PC-3 (cell line): ENCODE data around the gene ABCA12.

ENCODE experiments used
- EZH2 ChIP-seq: fragments of 300-600 bp; sonication (generic); IDR thresholded peaks from one replicate; pipeline ENCODE4 v1.6.1; 2017; ENCODE audit warnings: antibody characterized with exemption, mild to moderate bottlenecking, low read length; ENCODE audit not compliant: unreplicated experiment
- EZH2phosphoT487 ChIP-seq: fragments of 300-600 bp; sonication (generic); IDR thresholded peaks from 2 replicates; pipeline ENCODE4 v1.6.1; 2018; ENCODE audit warnings: mild to moderate bottlenecking, antibody characterized with exemption, low read length, borderline replicate concordance
- TF ChIP-seq, protein P1 (sequence below): fragments of 300-600 bp; sonication (generic); conservative IDR thresholded peaks from 2 replicates; pipeline ENCODE4 v1.5.1; 2017; ENCODE audit warnings: antibody characterized with exemption, low read depth, mild to moderate bottlenecking, low read length

DNA sequence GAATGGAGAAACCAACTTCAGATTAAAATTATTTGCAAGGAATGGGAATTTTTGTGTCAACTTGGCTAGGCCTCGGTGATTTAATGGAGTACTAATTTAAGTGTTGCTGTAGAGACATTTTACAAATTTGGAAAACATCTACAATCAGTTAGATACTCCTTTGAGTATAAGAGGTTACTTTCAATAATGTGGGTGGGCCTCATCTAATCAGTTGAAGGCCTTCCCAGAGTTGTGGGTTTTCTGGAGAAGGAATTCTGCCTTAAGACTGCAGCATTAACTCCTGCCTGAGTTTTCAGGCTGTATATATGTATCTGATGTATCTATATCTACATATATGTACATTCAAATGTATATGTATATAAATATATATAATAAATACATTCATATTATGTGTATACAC, 47.6 kb upstream of the ABCA12 start:
- TF ChIP-seq, protein P1, sequence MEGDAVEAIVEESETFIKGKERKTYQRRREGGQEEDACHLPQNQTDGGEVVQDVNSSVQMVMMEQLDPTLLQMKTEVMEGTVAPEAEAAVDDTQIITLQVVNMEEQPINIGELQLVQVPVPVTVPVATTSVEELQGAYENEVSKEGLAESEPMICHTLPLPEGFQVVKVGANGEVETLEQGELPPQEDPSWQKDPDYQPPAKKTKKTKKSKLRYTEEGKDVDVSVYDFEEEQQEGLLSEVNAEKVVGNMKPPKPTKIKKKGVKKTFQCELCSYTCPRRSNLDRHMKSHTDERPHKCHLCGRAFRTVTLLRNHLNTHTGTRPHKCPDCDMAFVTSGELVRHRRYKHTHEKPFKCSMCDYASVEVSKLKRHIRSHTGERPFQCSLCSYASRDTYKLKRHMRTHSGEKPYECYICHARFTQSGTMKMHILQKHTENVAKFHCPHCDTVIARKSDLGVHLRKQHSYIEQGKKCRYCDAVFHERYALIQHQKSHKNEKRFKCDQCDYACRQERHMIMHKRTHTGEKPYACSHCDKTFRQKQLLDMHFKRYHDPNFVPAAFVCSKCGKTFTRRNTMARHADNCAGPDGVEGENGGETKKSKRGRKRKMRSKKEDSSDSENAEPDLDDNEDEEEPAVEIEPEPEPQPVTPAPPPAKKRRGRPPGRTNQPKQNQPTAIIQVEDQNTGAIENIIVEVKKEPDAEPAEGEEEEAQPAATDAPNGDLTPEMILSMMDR, result no peak
- TF ChIP-seq EZH2phosphoT487, result no peak
- no peak for TF ChIP-seq EZH2
